Fibroblast of lung (primary cell): Measurements from ENCODE around the gene GOLGA8O.
"Not testable (repeated sequence)": the region's sequence is repeated elsewhere in the genome, so short reads cannot be mapped to it uniquely, and the experiment has no call there.

ENCODE experiments used
- CTCF ChIP-seq, 2 donors: IDR thresholded peaks in 1 of 2; conservative IDR thresholded peaks in 1 of 2; 1 replicate in 1 of 2; 2 replicates in 1 of 2; pipeline ENCODE4 v1.5.1; 2011 to 2012; ENCODE audit warnings: low read length in 2 of 2, control low read depth in 1 of 2, inconsistent platforms in 1 of 2, low read depth in 1 of 2, mild to moderate bottlenecking in 1 of 2
- EZH2 ChIP-seq: IDR thresholded peaks from 2 replicates; pipeline ENCODE4 v1.5.1; 2012; ENCODE audit warnings: low read length, control low read depth, mild to moderate bottlenecking; ENCODE audit errors: missing control alignments

DNA sequence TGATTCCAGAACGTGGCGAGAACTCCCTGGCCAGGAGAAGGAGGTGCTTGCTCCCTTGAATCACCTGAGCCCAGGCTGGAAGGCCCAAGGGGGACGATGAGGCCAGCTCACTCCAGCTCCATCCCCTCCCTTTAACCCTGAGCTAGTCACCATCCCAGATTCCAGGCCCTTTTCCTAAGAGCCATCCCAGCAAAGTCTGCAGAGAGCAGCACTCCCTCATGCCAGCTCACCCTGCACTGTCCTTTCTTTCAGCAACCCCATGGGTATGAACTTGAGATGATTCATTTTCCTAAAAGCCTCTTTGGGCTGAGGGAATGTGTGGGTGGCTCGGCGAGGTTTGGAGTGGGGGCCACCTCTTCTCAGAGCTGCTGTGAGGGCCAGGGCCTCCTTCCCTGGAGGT lies 26.2 kb upstream of the GOLGA8O start:
- TF ChIP-seq CTCF (conservative IDR thresholded peaks at IDR 0.05 in 1 of 2, IDR thresholded peaks at IDR 0.05 in 1 of 2; ENCODE audit: low read depth in 1 of 2, low read length in 2 of 2); EZH2: not testable (repeated sequence)
